Measurements from ENCODE around the gene SLC37A1.
"Not testable (repeated sequence)": the region's sequence is repeated elsewhere in the genome, so short reads cannot be mapped to it uniquely, and the experiment has no call there.

The SLC37A1 gene

GRCh38 chr21:42615377-42615776 is 101.7 kb downstream of the SLC37A1 start:
- Histone ChIP-seq H3K18ac (ENCODE audit: low read depth in 1 of 2, low read length in 2 of 2) (peak overlapping the region in 1 of 2 experiments; percentile 48), H3K27me3 (ENCODE audit: control insufficient read depth in 1 of 2, insufficient read depth in 1 of 2, low read length in 2 of 2) (peaks cover 43 to 47% of the 10 kb centered on the region in 2 experiments), H3K14ac (ENCODE audit: low read length in 2 of 2) (peak overlapping the region in 1 of 2 experiments; percentile 61), H2BK12ac (ENCODE audit: low read length in 2 of 2) (peak overlapping the region in 1 of 2 experiments; percentile 23), H3K4me1 (ENCODE audit: control insufficient read depth, insufficient read depth, low read depth, low read length) (peaks cover 11% of the 10 kb centered on the region), H3K23ac (ENCODE audit: low read length in 2 of 2) (peak overlapping the region in 1 of 2 experiments; percentile 48)
- H4K8ac ChIP-seq (ENCODE audit: low read length); H2BK15ac ChIP-seq (ENCODE audit: low read depth, poor library complexity, severe bottlenecking); H2BK120ac ChIP-seq (ENCODE audit: low read depth, low read length); H3K27ac ChIP-seq (ENCODE audit: low read length, poor library complexity, severe bottlenecking); H3K4me2 ChIP-seq (ENCODE audit: low read length, poor library complexity, severe bottlenecking); H2AK5ac ChIP-seq (ENCODE audit: low read length, severe bottlenecking); H2BK5ac ChIP-seq (ENCODE audit: low read depth, low read length, poor library complexity, severe bottlenecking); H4K91ac ChIP-seq (ENCODE audit: low read length); H3K4me3 ChIP-seq (ENCODE audit: insufficient read depth in 1 of 2, low read depth in 1 of 2, low read length in 2 of 2); H3K79me1 ChIP-seq (replicated peaks; ENCODE audit: low read length, poor library complexity, severe bottlenecking); H3K36me3 ChIP-seq (ENCODE audit: control insufficient read depth in 1 of 2, insufficient read depth in 2 of 2, low read depth in 1 of 2, low read length in 2 of 2); H2AFZ ChIP-seq (ENCODE audit: low read depth, low read length); H3K4ac ChIP-seq (ENCODE audit: low read depth in 1 of 2, low read length in 2 of 2); H3K9ac ChIP-seq (ENCODE audit: low read length); H3K9me3 ChIP-seq (ENCODE audit: control insufficient read depth, low read length); DNase-seq: not testable (repeated sequence)
- no CpG with 5 or more reads among the region's 5 CpGs for WGBS

- no peak overlapping the region for H2BK120ac ChIP-seq (ENCODE audit: low read depth, low read length)
- no peak overlapping the region for H2BK15ac ChIP-seq (ENCODE audit: low read depth, poor library complexity, severe bottlenecking)
- H2AFZ ChIP-seq (ENCODE audit: low read depth, low read length) = no peak overlapping the region
- H3K9ac ChIP-seq (ENCODE audit: low read length) = no peak overlapping the region
- DNase-seq = no peak
- no peak overlapping the region for H4K91ac ChIP-seq (ENCODE audit: low read length)
- H2BK12ac ChIP-seq (ENCODE audit: low read length in 2 of 2) = no peak overlapping the region
- H3K36me3 ChIP-seq (ENCODE audit: control insufficient read depth in 1 of 2, insufficient read depth in 2 of 2, low read depth in 1 of 2, low read length in 2 of 2) = no peaks in the 10 kb centered on the region
- H3K4me1 ChIP-seq (ENCODE audit: control insufficient read depth, insufficient read depth, low read depth, low read length) = peaks cover 11% of the 10 kb centered on the region
- peak overlapping the region in 1 of 2 experiments; percentile 48 for H3K18ac ChIP-seq (ENCODE audit: low read depth in 1 of 2, low read length in 2 of 2)
- peaks cover 43 to 48% of the 10 kb centered on the region in 2 experiments for H3K27me3 ChIP-seq (ENCODE audit: control insufficient read depth in 1 of 2, insufficient read depth in 1 of 2, low read length in 2 of 2)
- no peak overlapping the region for H2AK5ac ChIP-seq (ENCODE audit: low read length, severe bottlenecking)
- peak overlapping the region in 1 of 2 experiments; percentile 66 for H3K4me3 ChIP-seq (ENCODE audit: insufficient read depth in 1 of 2, low read depth in 1 of 2, low read length in 2 of 2)
- no peaks in the 10 kb centered on the region for H3K79me1 ChIP-seq (replicated peaks; ENCODE audit: low read length, poor library complexity, severe bottlenecking)
- no peak overlapping the region for H3K4me2 ChIP-seq (ENCODE audit: low read length, poor library complexity, severe bottlenecking)
- WGBS = 59% methylated on average over 3 of the region's 3 CpGs
- H3K23ac ChIP-seq (ENCODE audit: low read length in 2 of 2) = no peak overlapping the region
- H3K27ac ChIP-seq (ENCODE audit: low read length, poor library complexity, severe bottlenecking) = no peak overlapping the region
- no peak overlapping the region for H2BK5ac ChIP-seq (ENCODE audit: low read depth, low read length, poor library complexity, severe bottlenecking)
- no peak overlapping the region for H3K14ac ChIP-seq (ENCODE audit: low read length in 2 of 2)
- H3K9me3 ChIP-seq (ENCODE audit: control insufficient read depth, low read length) = peaks cover 4% of the 10 kb centered on the region
- no peak overlapping the region for H4K8ac ChIP-seq (ENCODE audit: low read length)
- no peak overlapping the region for H3K4ac ChIP-seq (ENCODE audit: low read depth in 1 of 2, low read length in 2 of 2)
Observed at GRCh38 chr21:42615924-42616323, 102.3 kb downstream of the SLC37A1 start.

GRCh38 chr21:42616446-42616845 is 102.8 kb downstream of the SLC37A1 start:
- no peak overlapping the region for H4K91ac ChIP-seq (ENCODE audit: low read length)

GRCh38 chr21:42616941-42617340 is 103.3 kb downstream of the SLC37A1 start:
- no peak overlapping the region for H3K9ac ChIP-seq (ENCODE audit: low read length)

More at GRCh38 chr21:42616446-42616845, 102.8 kb downstream of the SLC37A1 start:
- Histone ChIP-seq H4K8ac (ENCODE audit: low read length) (no peak overlapping the region), H3K9ac (ENCODE audit: low read length) (no peak overlapping the region), H3K14ac (ENCODE audit: low read length in 2 of 2) (no peak overlapping the region), H3K4me3 (ENCODE audit: insufficient read depth in 1 of 2, low read depth in 1 of 2, low read length in 2 of 2) (peak overlapping the region in 1 of 2 experiments; percentile 66), H3K27ac (ENCODE audit: low read length, poor library complexity, severe bottlenecking) (no peak overlapping the region), H3K23ac (ENCODE audit: low read length in 2 of 2) (no peak overlapping the region), H2AK5ac (ENCODE audit: low read length, severe bottlenecking) (no peak overlapping the region), H3K4me2 (ENCODE audit: low read length, poor library complexity, severe bottlenecking) (no peak overlapping the region), H3K18ac (ENCODE audit: low read depth in 1 of 2, low read length in 2 of 2) (no peak overlapping the region), H2BK5ac (ENCODE audit: low read depth, low read length, poor library complexity, severe bottlenecking) (no peak overlapping the region), H3K79me1 (replicated peaks; ENCODE audit: low read length, poor library complexity, severe bottlenecking) (no peaks in the 10 kb centered on the region), H3K36me3 (ENCODE audit: control insufficient read depth in 1 of 2, insufficient read depth in 2 of 2, low read depth in 1 of 2, low read length in 2 of 2) (no peaks in the 10 kb centered on the region), H2BK15ac (ENCODE audit: low read depth, poor library complexity, severe bottlenecking) (no peak overlapping the region), H3K4me1 (ENCODE audit: control insufficient read depth, insufficient read depth, low read depth, low read length) (peaks cover 14% of the 10 kb centered on the region), H2BK12ac (ENCODE audit: low read length in 2 of 2) (no peak overlapping the region), H2AFZ (ENCODE audit: low read depth, low read length) (no peak overlapping the region), H3K9me3 (ENCODE audit: control insufficient read depth, low read length) (peaks cover 4% of the 10 kb centered on the region), H3K4ac (ENCODE audit: low read depth in 1 of 2, low read length in 2 of 2) (no peak overlapping the region), H3K27me3 (ENCODE audit: control insufficient read depth in 1 of 2, insufficient read depth in 1 of 2, low read length in 2 of 2) (peaks cover 47 to 53% of the 10 kb centered on the region in 2 experiments), H2BK120ac (ENCODE audit: low read depth, low read length) (no peak overlapping the region)
- WGBS = 84% methylated on average over 18 of the region's 18 CpGs
- no peak for DNase-seq

More at GRCh38 chr21:42616941-42617340, 103.3 kb downstream of the SLC37A1 start:
- no peak overlapping the region for H2BK12ac ChIP-seq (ENCODE audit: low read length in 2 of 2)
- H3K4me2 ChIP-seq (ENCODE audit: low read length, poor library complexity, severe bottlenecking) = no peak overlapping the region
- no peak overlapping the region for H4K8ac ChIP-seq (ENCODE audit: low read length)
- H3K23ac ChIP-seq (ENCODE audit: low read length in 2 of 2) = no peak overlapping the region
- no peak overlapping the region for H2AK5ac ChIP-seq (ENCODE audit: low read length, severe bottlenecking)
- no peak overlapping the region for H2BK120ac ChIP-seq (ENCODE audit: low read depth, low read length)
- no peak overlapping the region for H2BK15ac ChIP-seq (ENCODE audit: low read depth, poor library complexity, severe bottlenecking)
- no peak overlapping the region for H4K91ac ChIP-seq (ENCODE audit: low read length)
- H3K27ac ChIP-seq (ENCODE audit: low read length, poor library complexity, severe bottlenecking) = no peak overlapping the region
- no peak overlapping the region for H2AFZ ChIP-seq (ENCODE audit: low read depth, low read length)
- H2BK5ac ChIP-seq (ENCODE audit: low read depth, low read length, poor library complexity, severe bottlenecking) = no peak overlapping the region
- H3K4me1 ChIP-seq (ENCODE audit: control insufficient read depth, insufficient read depth, low read depth, low read length) = peaks cover 14% of the 10 kb centered on the region
- WGBS = 88% methylated on average over 21 of the region's 21 CpGs
- no peak overlapping the region for H3K4me3 ChIP-seq (ENCODE audit: insufficient read depth in 1 of 2, low read depth in 1 of 2, low read length in 2 of 2)
- H3K27me3 ChIP-seq (ENCODE audit: control insufficient read depth in 1 of 2, insufficient read depth in 1 of 2, low read length in 2 of 2) = peaks cover 52 to 58% of the 10 kb centered on the region in 2 experiments
- H3K18ac ChIP-seq (ENCODE audit: low read depth in 1 of 2, low read length in 2 of 2) = no peak overlapping the region
- peaks cover under 1% of the 10 kb centered on the region for H3K9me3 ChIP-seq (ENCODE audit: control insufficient read depth, low read length)
- H3K14ac ChIP-seq (ENCODE audit: low read length in 2 of 2) = no peak overlapping the region
- H3K4ac ChIP-seq (ENCODE audit: low read depth in 1 of 2, low read length in 2 of 2) = no peak overlapping the region
- H3K79me1 ChIP-seq (replicated peaks; ENCODE audit: low read length, poor library complexity, severe bottlenecking) = no peaks in the 10 kb centered on the region
- H3K36me3 ChIP-seq (ENCODE audit: control insufficient read depth in 1 of 2, insufficient read depth in 2 of 2, low read depth in 1 of 2, low read length in 2 of 2) = no peaks in the 10 kb centered on the region
- no peak for DNase-seq
